GM19397 (cell line): ENCODE measurements around the gene EEFSEC.

Source experiments
- ATAC-seq: cut with Tn5 transposase; IDR thresholded peaks from one replicate; pipeline ENCODE4 v1.9.1; 2021; ENCODE audit warnings: mild to moderate bottlenecking, moderate library complexity; ENCODE audit not compliant: unreplicated experiment

Gene EEFSEC

GRCh38 chr3:128240232-128240631 lies 87.0 kb downstream of the EEFSEC start:
- no peak for ATAC-seq

GRCh38 chr3:128241741-128242140 lies 88.5 kb downstream of the EEFSEC start:
- ATAC-seq: no peak

DNA sequence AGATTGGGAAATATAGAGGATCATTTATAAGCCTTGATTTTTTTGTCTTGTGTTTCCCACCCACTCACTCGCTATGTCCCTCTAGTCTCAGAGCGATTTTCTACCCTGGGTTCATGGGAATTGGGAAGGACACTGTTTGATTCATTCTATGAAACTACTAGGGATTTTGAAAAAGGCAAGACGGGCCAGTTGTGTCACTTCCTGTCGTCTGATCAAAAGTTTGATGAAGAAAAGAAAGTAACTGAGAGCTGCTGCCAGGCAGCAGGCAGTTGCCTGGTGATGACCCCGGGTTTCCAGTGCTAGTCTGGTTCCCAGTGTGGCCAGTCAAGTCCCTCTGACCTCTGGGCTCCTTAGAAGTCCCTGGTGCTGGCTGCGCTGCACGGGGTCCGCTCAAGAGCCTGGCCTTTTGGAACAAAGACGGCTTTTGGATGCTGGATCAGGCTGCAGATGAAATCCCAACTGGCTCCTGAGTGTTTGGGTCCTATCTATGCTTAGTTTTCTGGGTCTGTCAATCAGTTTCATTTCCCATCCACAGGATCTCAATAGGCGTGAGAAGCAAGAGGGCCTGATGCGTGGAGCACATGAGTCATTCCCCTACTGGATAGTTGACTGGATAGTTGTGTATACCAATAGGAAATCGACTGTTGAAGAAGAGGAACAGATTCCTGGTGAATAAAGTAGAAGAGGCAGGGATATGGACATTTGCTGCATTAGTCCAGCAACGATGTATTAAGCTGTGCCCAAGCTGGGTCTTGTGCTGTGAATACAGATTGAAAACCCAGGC lies 89.7 kb downstream of the EEFSEC start:
- no peak for ATAC-seq

DNA sequence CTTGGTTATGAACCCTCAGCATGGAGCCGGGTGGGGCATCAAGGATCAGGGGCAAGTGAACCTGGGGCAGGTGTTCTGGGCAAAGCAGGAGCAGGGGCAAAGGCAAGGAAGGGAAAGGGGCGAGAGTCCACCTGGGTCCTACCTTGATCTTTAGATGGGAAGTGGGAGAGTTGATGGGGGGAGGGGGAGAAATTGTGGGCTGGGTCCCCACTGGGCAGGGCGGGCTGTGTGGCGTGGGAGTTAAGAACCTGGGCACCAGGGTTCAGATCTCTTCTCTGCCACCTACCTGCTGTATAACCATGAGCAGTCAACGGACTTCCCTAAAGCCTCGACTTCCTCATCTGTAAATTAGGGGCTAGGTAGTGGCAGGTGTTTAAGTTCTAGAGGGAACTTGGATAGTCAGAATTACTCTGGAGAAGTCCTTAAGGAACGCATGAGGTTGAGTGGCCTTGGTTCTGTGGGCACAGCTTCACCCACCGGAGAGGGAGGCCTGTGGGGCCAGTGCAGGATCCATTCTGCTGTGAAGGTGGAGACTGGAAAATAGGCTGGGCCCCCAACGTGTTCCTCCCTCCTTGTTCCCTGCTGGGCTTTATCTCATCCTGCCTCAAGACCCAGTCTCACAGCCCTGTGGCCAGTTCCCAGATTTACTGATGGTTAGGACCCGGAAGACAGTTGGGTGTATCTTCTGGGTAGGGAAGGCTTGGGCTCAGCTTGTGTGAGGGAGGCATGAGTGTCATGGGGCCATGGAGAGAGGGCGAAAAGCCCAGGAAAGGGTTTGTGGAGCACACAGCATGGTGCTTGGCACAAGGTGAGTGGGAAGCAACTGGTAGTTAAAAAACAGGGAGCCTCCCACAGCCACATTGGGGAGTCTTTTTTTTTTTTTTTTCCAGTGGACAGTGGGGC lies 90.6 kb downstream of the EEFSEC start:
- no peak for ATAC-seq

DNA sequence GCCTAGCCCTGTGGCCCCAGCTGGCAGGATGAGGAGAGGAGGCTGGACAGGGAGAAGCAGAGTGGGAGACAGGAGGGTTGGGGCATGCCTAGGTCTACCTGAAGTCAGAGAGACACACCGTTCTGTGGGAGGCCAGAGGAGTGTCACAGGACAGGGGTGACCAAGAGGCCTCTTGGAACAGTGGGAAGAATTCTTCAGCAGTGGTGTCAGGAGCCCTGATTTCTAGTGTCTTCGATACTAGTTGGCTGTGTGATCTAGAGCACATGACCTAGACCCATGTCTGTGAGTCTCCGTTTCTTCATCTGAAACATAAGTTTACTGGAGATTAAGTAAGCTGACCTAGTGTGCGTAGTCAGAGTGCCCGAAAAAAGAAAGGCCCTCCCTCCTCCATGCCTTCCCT lies 92.2 kb downstream of the EEFSEC start:
- no peak for ATAC-seq

- ATAC-seq: no peak
These were observed 94.6 kb downstream of the EEFSEC start for GRCh38 chr3:128247666-128248409.

DNA sequence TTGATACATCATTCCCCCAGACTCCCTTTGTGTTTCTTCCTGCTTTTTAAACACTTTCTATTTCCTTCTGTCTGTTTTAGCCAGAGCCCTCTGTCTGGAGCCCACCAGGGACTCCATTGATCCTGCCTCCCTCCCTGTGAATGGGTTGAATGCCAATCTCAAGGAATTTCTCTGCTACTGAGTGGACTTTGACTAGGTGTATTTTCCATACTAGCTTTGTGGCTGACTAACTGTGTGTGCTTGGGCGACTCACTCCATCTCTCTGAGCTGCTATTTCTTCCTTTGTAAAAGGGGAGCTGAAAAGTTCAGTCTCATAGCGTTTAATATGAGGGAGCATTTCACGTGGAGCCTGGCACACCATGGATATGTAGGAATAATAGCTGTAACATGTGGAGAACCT lies 98.8 kb downstream of the EEFSEC start:
- ATAC-seq: no peak

GRCh38 chr3:128253150-128253549 lies 99.9 kb downstream of the EEFSEC start:
- ATAC-seq: no peak

DNA sequence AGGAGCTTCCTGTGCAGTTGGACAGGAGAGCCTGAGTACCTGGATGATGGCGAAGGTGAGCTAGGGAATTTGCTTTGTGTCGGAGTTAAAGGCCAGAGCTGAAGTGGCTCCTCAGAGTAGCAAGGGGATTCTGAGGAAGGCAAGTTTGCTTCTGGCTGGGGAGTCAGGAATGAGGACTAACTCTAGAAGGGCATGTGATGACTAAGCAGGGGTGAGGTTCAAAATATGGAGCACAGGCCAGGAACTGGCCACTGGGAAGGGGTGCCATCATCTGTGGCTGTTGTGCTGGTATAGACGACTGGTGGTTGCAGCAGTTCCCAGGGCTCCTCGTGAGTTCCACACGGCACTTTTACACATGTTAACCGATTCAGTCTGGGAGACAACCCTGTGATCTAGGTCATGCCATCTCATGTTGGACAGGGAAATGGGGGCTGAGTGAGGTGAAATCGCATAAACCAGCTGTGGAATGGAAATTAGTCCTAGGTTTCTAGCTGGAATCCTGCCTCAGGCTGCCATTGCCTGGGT lies 100.8 kb downstream of the EEFSEC start:
- no peak for ATAC-seq

- ATAC-seq: no peak
These were observed 101.7 kb downstream of the EEFSEC start for GRCh38 chr3:128254967-128255366.

DNA sequence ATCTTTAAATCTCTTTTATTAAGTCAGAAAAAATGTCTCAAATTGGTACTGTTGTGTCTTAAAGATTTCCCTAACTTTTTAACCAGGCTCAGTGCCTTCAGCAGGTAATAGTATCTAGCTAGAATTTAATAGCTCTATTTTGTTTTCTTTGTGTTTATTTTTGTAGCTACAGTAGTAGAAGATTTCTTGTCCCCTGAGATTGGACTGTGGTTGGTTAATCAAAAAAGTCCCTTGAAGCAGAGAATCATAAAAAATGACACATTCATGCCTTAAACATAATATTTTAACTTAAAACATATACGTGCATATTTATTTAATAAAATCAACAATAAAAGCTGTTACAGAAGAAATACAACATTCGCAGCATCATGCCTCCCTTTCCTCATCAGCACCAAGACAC lies 102.8 kb downstream of the EEFSEC start:
- ATAC-seq: no peak

- ATAC-seq: no peak
These were observed 104.4 kb downstream of the EEFSEC start for GRCh38 chr3:128257632-128258031.

DNA sequence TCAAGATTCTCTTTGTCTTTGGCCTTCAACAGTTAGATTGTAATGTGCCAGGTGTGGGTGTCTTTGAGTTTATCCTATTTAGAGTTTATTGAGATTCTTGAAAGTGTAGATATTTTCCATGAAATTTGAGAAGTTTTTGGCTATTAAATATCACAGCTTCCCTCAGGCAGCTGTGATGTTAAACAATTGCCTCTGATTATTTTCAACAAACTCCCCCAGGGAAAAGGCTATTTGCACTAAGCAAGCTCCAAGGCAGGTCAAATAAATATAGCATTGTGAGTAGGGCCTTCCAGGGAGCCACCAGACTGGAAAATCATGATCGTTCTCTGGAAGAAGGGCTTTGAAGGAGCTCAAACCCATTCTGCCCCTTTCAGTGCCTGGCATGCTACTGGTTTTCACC lies 107.0 kb downstream of the EEFSEC start:
- no peak for ATAC-seq

DNA sequence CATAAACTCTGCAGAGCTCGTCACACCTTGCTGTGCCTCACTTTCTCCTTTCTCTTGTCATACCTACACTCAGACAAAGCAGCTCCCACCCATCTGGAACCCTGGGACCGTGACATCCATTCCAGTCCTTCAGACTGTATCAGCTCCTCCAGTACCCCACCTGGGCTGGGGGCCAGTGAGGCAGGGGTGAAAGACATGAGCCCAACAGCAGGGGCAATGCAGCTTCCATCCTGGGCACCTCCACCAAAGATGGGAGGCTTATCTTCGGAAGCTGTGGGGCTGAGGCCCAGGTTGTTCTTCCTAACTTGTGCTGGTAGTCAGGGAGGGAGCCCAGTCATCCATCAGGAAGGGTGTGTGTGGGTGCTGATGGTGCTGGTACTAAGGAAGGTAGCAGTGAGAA lies 109.2 kb downstream of the EEFSEC start:
- ATAC-seq: no peak

DNA sequence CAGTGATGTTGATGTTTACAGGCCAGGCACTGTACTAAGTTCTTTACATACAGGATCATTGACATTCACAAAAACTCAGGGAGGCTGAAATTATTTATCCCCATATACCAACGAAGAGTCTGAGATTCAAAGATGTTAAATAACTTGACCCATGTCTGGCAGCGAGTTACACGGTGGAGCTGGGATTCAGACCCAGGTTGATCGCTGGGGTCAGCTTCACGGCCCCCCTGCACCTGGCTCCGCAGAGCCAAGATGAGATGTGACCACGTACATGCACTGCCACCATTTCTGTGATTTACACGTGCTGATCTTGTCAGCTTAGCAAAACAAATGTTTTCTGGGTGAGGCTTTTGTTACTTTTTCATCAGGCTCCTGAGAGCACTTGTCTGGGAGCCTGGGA lies 109.8 kb downstream of the EEFSEC start:
- no peak for ATAC-seq

DNA sequence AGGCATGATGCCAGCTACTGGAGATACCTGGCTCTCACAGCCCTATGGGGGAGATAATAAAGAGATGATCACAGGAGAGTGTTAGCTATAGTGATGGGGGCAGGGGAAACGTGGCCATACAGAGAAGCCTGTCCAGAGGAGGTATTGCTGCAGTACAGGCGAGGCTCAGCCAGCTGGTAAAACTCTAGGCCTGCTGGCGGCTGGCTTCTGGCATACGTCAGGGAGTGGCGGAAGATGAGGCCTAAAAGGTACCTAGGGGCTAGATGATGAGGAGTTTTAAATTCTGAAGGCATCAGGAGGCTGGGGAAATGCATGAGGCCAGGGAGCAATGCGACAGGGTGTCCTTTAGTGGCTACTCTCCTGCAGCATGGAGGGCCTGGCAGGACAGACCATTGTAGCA lies 110.7 kb downstream of the EEFSEC start:
- ATAC-seq: no peak

GRCh38 chr3:128266453-128266852 lies 113.2 kb downstream of the EEFSEC start:
- no peak for ATAC-seq

- ATAC-seq: no peak
These were observed 114.3 kb downstream of the EEFSEC start for GRCh38 chr3:128267541-128267940.

DNA sequence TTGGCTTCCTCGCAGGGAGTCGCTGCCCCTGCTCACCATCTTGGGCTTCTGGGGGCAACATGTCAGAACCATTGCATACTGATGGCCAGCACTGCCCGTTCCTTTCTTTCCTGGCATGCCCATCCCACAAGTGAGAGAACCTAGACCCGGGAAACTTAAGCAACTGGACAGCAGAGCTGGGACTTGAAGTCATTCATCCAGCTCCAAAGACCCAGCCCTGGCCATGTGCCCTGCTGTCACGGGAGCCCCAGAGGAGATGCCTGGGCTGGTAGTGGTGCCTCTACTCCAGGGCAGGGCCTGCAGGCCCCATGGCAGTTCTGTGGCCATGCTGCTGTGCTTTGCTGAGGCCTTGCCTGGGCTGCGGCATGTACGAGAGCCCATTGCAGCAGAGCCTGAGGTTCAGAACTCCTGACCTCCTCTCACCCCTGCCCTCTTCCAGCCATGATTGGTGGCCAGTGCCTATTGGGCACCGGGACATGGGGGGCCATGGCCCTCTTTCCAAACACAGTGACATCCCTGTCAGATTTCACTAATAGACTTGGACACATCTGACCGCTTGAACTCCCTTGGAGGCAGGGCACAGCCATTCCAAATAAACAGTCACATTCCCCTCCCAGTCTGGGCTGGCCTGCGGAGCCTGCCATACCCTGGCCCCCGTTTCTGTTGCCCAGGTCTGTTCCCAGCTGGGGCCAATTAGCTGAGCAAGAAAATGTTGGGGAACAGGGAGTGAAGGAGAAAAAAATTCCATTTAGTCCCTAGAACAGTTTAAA lies 115.9 kb downstream of the EEFSEC start:
- no peak for ATAC-seq

- no peak for ATAC-seq
These were observed 116.5 kb downstream of the EEFSEC start for GRCh38 chr3:128269796-128270195.
